GM19452 (cell line): Measurements from ENCODE around the gene NDEL1.

Source experiments
- ATAC-seq: cut with Tn5 transposase; IDR thresholded peaks from one replicate; pipeline ENCODE4 v1.9.1; 2021; ENCODE audit not compliant: unreplicated experiment

NDEL1 gene

GRCh38 chr17:8413328-8413727, 22.4 kb upstream of the NDEL1 start:
- ATAC-seq: no peak

GRCh38 chr17:8413938-8414337, 21.7 kb upstream of the NDEL1 start:
- no peak for ATAC-seq

GRCh38 chr17:8417806-8418205, 17.9 kb upstream of the NDEL1 start:
- no peak for ATAC-seq

- ATAC-seq: no peak
Measured at GRCh38 chr17:8418471-8418870, 17.2 kb upstream of the NDEL1 start.

- ATAC-seq: no peak
Measured at GRCh38 chr17:8419305-8419704, 16.4 kb upstream of the NDEL1 start.

- ATAC-seq: no peak
Measured at GRCh38 chr17:8420041-8420934, 15.4 kb upstream of the NDEL1 start.

- ATAC-seq: no peak
Measured at GRCh38 chr17:8421571-8421970, 14.1 kb upstream of the NDEL1 start.

- ATAC-seq: no peak
Measured at GRCh38 chr17:8426094-8426720, 9.5 kb upstream of the NDEL1 start.

GRCh38 chr17:8426802-8427201, 8.9 kb upstream of the NDEL1 start:
- ATAC-seq: no peak

- ATAC-seq: no peak
Measured at GRCh38 chr17:8430966-8431365, 4.7 kb upstream of the NDEL1 start.

GRCh38 chr17:8436169-8436843, 622 bp downstream of the NDEL1 start:
- peak; percentile 40 for ATAC-seq

- ATAC-seq: no peak
Measured at GRCh38 chr17:8436844-8437171, 1.1 kb downstream of the NDEL1 start.

- no peak for ATAC-seq
Measured at GRCh38 chr17:8438441-8438840, 2.8 kb downstream of the NDEL1 start.

- no peak for ATAC-seq
Measured at GRCh38 chr17:8439681-8440080, 4.0 kb downstream of the NDEL1 start.

- ATAC-seq: no peak
Measured at GRCh38 chr17:8441690-8442089, 6.0 kb downstream of the NDEL1 start.

GRCh38 chr17:8442310-8442709, 6.6 kb downstream of the NDEL1 start:
- no peak for ATAC-seq

- ATAC-seq: no peak
Measured at GRCh38 chr17:8443756-8444155, 8.1 kb downstream of the NDEL1 start.

- no peak for ATAC-seq
Measured at GRCh38 chr17:8444494-8444893, 8.8 kb downstream of the NDEL1 start.

GRCh38 chr17:8445536-8445935, 9.9 kb downstream of the NDEL1 start:
- ATAC-seq: no peak

- no peak for ATAC-seq
Measured at GRCh38 chr17:8447799-8448198, 12.1 kb downstream of the NDEL1 start.

- no peak for ATAC-seq
Measured at GRCh38 chr17:8448310-8448709, 12.6 kb downstream of the NDEL1 start.
